ENCODE results near the gene PARM1. TPM values are rescaled to one million over a fixed set of nuclear protein-coding genes. Genes with fewer than 3 reads are reported as not detected.
A peak's percentile ranks its signal among the peaks of the same experiment; 100 is the strongest.

Gene PARM1
- total RNA-seq, 1 donor from 2014 or later, result 90.7 TPM

DNA sequence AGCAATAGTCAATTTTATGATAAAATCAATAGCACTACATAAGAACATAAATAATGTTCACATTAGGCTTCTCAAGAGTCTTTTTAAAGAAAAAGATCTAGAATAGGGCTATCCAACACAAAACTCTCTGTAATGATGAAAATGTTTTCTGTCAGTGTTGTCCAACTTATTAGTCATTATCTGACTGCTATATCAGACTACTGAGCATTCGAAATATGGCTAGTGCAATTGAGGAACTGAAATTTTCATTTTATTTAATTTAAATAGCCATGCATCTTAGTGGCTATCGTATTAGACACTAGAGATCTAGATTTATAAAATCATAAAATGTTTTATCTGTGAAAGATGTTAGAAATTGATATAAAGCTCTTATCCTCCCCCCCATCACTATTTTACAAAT is 26.0 kb downstream of the PARM1 start:
- H3K27ac ChIP-seq (replicated peaks), result no peak overlapping the region
- no peak overlapping the region for H3K4me3 ChIP-seq
- no peak for DNase-seq
- no peaks in the 10 kb centered on the region for H3K27me3 ChIP-seq (ENCODE audit: low read depth)
- H3K36me3 ChIP-seq, result no peaks in the 10 kb centered on the region
- peaks cover 15% of the 10 kb centered on the region for H3K9me3 ChIP-seq (replicated peaks)
- intact Hi-C loops (cut with micrococcal nuclease), result no loop called here
- TF ChIP-seq, protein P1, sequence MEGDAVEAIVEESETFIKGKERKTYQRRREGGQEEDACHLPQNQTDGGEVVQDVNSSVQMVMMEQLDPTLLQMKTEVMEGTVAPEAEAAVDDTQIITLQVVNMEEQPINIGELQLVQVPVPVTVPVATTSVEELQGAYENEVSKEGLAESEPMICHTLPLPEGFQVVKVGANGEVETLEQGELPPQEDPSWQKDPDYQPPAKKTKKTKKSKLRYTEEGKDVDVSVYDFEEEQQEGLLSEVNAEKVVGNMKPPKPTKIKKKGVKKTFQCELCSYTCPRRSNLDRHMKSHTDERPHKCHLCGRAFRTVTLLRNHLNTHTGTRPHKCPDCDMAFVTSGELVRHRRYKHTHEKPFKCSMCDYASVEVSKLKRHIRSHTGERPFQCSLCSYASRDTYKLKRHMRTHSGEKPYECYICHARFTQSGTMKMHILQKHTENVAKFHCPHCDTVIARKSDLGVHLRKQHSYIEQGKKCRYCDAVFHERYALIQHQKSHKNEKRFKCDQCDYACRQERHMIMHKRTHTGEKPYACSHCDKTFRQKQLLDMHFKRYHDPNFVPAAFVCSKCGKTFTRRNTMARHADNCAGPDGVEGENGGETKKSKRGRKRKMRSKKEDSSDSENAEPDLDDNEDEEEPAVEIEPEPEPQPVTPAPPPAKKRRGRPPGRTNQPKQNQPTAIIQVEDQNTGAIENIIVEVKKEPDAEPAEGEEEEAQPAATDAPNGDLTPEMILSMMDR (IDR thresholded peaks at IDR 0.05; ENCODE audit: borderline replicate concordance), result no peak
- peaks cover 22% of the 10 kb centered on the region for H3K4me1 ChIP-seq

DNA sequence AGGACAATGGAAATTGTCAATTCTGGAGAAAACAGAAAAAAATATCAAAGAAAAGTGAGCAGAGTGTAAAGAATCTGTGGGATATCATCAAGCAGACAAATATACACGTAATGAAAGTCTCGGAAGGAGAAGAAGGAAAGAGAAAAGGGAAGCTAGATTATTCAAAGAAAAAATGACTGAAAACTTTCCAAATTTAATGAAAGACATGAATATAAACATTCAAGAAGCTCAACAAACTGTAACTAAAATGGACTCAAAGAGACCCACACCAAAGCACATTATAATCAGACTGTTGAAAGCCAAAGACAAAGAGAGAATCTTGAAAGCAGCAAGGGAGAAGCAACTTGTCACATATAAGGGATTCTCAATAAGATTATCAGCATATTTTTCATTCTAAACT is 28.3 kb downstream of the PARM1 start:
- DNase-seq, result no peak
- intact Hi-C loops (cut with micrococcal nuclease), result no loop called here
- Histone ChIP-seq H3K36me3 (no peaks in the 10 kb centered on the region), H3K27me3 (ENCODE audit: low read depth) (no peaks in the 10 kb centered on the region), H3K4me1 (peaks cover 8% of the 10 kb centered on the region), H3K27ac (replicated peaks) (no peak overlapping the region), H3K4me3 (no peak overlapping the region), H3K9me3 (replicated peaks) (peaks cover 15% of the 10 kb centered on the region)
- TF ChIP-seq, protein P1 (IDR thresholded peaks at IDR 0.05; ENCODE audit: borderline replicate concordance), result no peak

DNA sequence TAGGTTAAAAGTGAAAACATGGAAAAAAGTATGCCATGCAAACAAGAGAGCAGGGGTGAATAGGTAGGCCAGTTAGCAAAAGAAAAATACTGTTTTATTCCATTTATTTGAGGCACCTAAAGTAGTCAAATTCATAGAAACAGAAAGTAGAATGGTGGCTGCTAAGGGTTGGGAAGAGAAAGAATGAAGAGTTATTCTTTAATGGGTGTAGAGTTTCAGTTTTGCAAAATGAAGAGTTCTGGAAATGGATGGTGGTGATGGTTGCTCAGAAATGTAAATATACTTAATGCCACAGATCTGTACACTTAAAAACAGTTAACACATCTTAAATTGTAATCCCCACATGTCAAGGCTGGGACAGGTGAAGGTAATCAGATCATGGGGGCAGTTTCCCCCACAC is 29.7 kb downstream of the PARM1 start:
- TF ChIP-seq, protein P1 (IDR thresholded peaks at IDR 0.05; ENCODE audit: borderline replicate concordance), result no peak
- DNase-seq, result no peak
- Histone ChIP-seq H3K9me3 (replicated peaks) (peaks cover 15% of the 10 kb centered on the region), H3K4me1 (peaks cover 11% of the 10 kb centered on the region), H3K27ac (replicated peaks) (no peak overlapping the region), H3K27me3 (ENCODE audit: low read depth) (no peaks in the 10 kb centered on the region), H3K4me3 (no peak overlapping the region), H3K36me3 (no peaks in the 10 kb centered on the region)
- intact Hi-C loops (cut with micrococcal nuclease), result no loop called here

DNA sequence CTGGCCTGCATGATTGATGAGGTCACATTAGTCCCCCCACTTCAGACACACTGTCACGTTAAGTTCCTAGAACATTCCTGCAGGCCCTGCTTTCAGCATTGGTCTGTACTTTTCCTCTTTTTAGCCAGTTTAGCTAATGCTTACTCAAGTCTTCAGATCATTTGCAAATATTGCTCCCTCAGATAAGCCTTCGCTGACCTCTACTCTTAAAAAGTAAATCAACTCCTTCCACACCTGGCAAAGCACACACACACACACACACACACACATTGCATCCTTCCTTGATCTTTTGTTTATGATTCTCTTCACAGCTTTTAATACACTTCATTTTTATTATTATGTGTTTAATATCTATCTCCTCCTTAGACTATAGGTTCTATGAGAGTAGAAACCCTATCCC is 31.4 kb downstream of the PARM1 start:
- H3K36me3 ChIP-seq, result no peaks in the 10 kb centered on the region

DNA sequence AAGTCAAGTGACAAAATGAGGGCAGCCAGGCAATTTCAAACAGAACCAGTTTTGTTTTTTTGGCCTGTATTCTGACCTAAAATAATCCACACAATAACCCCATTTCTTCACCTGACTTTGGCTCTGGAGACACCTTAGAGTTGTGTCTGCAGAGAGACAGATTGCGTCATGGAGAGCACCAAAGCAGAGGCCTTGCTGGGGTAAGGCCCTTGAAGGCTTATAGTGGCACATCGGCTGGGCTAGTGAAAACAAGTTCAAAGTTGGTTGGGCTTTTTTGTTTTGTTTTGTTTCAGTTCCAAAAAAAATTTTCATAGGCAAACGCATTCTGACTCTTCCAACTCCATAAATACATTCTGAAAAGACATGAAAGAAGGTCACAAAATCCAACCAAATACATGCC is 34.4 kb downstream of the PARM1 start:
- peaks cover 46% of the 10 kb centered on the region for H3K4me1 ChIP-seq
- intact Hi-C loops (cut with micrococcal nuclease), result no loop called here
- peak overlapping the region; percentile 84 for H3K27ac ChIP-seq (replicated peaks)

More for the DNA sequence above, 31.4 kb downstream of the PARM1 start:
- H3K4me1 ChIP-seq, result peaks cover 24% of the 10 kb centered on the region
- H3K27ac ChIP-seq (replicated peaks), result no peak overlapping the region
- DNase-seq, result no peak
- H3K27me3 ChIP-seq (ENCODE audit: low read depth), result no peaks in the 10 kb centered on the region
- H3K9me3 ChIP-seq (replicated peaks), result peaks cover 15% of the 10 kb centered on the region
- H3K4me3 ChIP-seq, result no peak overlapping the region
- intact Hi-C loops (cut with micrococcal nuclease), result no loop called here
- TF ChIP-seq, protein P1 (IDR thresholded peaks at IDR 0.05; ENCODE audit: borderline replicate concordance), result no peak

More for the DNA sequence above, 34.4 kb downstream of the PARM1 start:
- no peak for DNase-seq
- TF ChIP-seq, protein P1 (IDR thresholded peaks at IDR 0.05; ENCODE audit: borderline replicate concordance), result no peak
- Histone ChIP-seq H3K9me3 (replicated peaks) (no peaks in the 10 kb centered on the region), H3K27me3 (ENCODE audit: low read depth) (no peaks in the 10 kb centered on the region), H3K36me3 (no peaks in the 10 kb centered on the region), H3K4me3 (no peak overlapping the region)

Data from left ventricle myocardium inferior (tissue), 1 donor.